NB4 (cell line): ENCODE data around the gene FCF1.

Source experiments
- POLR2A ChIP-seq: IDR thresholded peaks from 2 replicates; pipeline ENCODE4 v1.6.1; 2011; ENCODE audit warnings: mild to moderate bottlenecking; ENCODE audit not compliant: insufficient read length; ENCODE audit errors: extremely low read depth
- TF ChIP-seq, protein P1 (sequence below): IDR thresholded peaks from one replicate; pipeline ENCODE4 v1.5.1; 2012; ENCODE audit warnings: low read depth, low read length

DNA sequence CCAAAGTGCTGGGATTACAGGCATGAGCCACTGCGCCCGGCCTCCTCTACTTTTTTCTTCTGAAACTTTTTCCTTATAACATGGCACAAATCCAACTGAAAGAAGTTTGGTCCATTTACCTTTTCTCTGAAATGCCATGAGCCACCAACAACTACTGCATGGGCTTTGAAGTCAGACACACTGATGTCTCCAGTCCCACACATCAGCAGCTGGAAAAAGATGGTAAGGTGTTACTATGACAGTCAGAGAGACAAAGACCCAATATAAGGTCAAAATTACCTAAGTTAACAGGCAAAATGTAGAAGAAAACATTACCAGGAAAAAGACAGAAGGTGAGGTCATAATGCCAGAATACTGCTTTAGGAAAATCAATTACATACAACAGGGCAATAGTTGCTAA, 48.2 kb upstream of the FCF1 start:
- TF ChIP-seq, protein P1, sequence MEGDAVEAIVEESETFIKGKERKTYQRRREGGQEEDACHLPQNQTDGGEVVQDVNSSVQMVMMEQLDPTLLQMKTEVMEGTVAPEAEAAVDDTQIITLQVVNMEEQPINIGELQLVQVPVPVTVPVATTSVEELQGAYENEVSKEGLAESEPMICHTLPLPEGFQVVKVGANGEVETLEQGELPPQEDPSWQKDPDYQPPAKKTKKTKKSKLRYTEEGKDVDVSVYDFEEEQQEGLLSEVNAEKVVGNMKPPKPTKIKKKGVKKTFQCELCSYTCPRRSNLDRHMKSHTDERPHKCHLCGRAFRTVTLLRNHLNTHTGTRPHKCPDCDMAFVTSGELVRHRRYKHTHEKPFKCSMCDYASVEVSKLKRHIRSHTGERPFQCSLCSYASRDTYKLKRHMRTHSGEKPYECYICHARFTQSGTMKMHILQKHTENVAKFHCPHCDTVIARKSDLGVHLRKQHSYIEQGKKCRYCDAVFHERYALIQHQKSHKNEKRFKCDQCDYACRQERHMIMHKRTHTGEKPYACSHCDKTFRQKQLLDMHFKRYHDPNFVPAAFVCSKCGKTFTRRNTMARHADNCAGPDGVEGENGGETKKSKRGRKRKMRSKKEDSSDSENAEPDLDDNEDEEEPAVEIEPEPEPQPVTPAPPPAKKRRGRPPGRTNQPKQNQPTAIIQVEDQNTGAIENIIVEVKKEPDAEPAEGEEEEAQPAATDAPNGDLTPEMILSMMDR = no peak
- no peak for TF ChIP-seq POLR2A
